Measurements from ENCODE around the gene SREBF1.

The SREBF1 gene

DNA sequence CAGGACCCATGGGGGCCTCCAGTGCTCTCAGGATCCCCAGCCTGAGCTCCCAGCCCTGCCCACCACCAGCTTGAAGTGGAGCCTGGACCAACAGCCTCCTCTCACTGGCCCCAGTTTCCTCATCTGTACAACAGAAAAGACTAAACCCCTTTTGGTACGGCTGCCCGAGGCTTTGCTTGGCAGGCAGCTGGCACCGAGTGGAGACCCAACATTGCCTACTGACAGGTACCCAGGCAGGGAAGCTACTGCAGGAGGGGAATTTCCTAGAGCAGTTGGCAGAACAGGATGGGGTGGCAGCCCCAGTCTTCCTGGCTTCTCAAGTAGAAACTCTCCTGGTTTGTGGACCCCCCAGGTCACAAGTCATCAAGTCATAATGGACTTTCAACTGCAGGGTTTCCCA is 14.2 kb downstream of the SREBF1 start:
- no peak for DNase-seq

DNA sequence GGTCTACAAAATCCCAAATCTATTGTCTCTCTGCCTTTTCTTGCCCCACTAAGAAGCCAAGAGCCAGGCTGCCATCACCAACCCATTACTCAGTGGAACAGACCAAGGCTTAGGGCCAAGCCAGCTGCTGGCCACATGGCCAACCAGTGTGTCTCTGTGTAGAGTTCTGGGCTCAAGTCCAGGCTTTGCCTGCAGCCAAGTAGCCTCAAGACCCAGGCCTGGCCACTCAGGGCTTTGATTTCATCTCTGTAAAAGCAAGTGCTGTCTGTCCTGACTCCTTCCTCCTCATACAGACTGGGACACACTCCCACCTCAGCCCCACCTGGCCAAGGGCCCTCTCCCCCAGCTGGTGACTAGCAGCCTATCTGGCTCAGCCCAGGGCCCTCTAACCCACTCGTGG is 14.6 kb downstream of the SREBF1 start:
- no peak for DNase-seq

DNA sequence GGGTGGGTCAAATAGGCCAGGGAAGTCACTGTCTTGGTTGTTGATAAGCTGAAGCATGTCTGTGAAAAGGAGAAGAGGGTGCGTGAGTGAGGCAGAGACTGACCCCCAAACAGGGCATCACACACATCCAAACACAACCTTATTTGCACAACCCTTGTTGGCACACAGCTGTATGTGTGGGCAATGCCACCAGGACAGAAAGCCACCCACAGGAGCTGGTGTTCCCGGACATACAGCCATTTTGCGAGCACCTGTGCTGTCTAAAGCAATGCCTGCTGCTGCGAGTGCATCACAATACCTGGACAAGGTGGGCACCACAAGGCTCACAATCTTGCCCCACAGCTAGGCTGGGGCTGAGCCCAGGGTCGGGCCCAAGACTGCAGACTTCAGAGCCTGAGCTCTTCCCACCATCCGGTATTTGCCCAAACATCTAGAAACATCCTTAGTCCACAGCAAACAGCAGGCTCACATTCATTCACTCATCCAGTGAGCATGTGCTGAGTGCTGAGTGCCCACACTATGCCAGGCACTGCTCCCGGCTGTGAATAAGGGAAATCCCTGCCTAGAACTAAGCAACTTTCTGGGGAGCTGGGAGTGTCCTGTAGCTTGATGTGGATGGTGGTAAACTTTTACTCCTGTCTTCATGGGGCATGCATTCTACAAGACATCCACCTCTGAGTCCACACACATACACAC is 16.2 kb downstream of the SREBF1 start:
- no peak for DNase-seq

DNA sequence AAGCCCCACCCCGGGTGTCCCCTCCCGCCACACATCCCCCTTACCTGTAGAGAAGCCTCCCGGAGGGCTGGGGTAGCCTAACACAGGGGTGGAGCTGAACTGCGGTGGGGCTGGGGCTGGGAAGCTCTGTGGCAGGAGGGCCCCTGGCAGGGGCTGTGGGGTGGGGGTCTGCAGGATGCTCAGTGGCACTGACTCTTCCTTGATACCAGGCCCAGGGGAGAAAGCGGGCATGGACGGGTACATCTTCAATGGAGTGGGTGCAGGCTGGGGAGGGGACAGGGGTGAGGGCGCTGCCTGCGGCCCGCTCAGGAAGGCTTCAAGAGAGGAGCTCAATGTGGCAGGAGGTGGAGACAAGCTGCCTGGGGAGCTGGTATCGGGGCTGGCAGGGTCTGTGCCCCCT is 16.7 kb downstream of the SREBF1 start:
- DNase-seq, result no peak

DNA sequence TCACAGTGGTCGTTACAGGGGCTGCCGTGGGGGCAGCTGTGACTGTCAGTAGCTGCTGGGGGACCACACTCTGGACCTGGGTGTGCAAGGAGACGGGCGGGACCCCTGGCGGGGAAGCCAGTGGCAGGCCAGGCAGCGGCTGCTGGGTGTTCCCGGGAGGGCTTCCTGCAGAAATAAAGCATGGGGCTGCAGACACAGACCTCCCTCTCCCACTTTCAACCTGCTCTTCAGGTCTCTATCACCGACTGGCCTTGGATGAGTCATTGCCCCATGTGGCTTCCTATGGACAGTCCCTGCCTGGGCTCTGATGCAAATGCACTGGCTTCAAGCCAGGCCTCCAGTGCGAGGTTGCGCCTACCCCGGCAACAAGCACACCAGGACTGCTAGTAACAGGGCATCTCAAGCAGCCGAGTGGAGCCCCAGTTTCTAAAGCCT is 17.2 kb downstream of the SREBF1 start:
- DNase-seq, result peak; percentile 66

DNA sequence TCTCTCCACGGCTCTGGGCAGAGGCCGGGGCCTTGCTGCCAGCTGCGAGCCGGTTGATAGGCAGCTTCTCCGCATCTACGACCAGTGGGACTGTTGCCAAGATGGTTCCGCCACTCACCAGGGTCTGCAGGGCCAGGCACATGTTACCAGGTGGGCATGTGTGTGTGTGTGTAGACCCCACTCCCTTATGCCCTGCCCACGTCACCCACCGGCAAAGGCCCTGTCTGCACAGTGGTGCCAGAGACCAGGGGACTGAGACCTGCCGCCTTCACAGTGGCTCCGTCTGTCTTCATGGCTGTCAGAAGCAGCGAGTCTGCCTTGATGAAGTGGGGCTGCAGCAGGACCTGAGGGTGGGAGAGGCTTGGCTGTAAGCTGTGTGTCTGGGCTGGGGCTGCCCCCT is 17.7 kb downstream of the SREBF1 start:
- DNase-seq, result no peak

DNA sequence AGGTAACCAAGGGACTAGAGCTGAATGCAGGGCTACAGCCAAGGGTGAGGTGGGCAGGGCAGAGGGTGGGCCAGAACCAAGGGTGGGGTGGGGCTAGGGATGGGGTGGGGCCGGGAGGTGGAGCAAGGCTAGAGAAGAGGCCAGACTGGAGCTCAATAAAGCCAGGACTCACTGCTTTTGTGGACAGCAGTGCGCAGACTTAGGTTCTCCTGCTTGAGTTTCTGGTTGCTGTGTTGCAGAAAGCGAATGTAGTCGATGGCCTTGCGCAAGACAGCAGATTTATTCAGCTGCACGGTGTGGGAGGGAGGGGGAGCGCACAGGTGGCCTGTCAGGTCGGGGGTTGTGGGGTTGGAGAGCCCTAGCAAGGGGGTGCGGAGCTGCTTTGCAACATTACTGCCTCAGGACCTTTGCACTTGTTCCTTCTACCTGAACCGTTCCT is 18.7 kb downstream of the SREBF1 start:
- no peak for DNase-seq

DNA sequence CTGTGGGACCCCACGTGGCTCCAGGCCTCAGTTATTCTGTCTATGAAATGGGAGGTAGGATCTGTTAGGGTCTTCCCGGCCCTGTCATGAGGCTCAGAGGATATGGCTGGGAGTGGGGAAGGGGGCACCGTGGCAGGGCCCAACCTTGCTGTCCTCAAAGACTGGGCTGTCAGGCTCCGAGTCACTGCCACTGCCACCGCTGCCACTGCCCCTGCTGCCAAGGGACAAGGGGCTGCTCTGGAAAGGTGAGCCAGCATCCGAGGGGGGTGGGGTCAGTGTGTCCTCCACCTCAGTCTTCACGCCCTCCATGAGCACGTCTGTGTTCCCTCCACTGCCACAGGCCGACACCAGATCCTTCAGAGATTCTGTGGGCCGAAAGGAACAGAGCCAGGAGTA is 19.2 kb downstream of the SREBF1 start:
- no peak for DNase-seq

DNA sequence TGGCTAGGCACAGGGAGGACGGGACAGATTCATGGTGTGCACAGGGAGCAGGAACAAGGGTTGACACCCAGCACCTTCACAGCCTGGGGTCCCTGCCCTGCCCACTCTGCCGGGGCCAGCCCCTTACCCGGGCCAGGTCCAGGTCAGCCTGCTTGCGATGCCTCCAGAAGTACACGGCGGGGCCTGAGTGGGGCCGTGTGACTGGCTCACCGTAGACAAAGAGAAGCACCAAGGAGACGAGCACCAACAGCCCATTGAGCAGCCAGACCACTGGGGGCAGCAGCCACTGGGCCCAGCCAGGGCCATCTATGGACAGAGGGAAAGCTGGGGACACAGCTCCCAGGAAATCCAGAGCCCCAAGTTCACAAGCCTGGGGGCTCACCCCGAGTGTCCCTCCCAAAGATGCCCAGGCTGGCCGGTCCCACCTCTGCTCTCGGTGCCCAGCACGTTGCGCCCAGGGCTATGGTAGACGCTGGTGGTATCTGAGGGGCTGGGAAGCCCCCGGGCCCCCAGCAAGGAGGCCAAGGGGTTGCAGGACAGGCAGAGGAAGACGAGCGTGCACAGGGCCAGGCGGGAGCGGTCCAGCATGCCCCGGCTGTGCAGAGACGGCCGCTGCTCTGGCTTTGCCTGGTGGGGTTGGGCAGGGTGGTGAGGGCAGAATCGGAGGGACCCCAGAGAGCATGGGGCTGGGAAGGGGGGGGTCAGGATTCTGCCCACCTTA is 19.8 kb downstream of the SREBF1 start:
- DNase-seq, result no peak

DNA sequence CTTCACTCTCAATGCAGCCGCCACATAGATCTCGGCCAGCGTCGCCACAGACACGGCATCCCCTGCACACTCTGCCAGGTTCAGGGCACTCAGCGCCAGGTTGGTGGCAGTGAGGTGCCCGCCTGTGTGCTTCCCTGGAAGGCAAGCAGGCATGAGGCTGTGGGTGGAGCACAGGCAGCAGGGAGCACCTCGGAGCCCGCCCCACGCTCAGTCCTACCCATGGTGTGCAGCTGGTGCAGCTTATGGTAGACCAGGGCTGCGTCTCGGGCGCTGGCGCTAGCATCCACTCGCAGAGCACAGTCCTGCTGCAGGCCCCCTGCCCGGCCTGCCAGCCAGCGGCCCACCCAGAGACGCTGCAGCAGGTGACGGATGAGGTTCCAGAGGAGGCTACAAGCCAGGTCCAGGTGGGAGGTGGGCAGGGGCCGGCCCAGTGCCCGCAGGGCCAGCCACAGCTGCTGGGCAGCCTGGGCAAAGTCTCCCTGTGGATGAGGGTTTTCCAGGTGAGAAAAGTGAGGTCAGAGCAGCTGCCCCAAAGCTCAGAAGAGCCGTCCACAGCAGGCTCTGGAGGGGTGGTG is 20.5 kb downstream of the SREBF1 start:
- DNase-seq, result no peak

DNA sequence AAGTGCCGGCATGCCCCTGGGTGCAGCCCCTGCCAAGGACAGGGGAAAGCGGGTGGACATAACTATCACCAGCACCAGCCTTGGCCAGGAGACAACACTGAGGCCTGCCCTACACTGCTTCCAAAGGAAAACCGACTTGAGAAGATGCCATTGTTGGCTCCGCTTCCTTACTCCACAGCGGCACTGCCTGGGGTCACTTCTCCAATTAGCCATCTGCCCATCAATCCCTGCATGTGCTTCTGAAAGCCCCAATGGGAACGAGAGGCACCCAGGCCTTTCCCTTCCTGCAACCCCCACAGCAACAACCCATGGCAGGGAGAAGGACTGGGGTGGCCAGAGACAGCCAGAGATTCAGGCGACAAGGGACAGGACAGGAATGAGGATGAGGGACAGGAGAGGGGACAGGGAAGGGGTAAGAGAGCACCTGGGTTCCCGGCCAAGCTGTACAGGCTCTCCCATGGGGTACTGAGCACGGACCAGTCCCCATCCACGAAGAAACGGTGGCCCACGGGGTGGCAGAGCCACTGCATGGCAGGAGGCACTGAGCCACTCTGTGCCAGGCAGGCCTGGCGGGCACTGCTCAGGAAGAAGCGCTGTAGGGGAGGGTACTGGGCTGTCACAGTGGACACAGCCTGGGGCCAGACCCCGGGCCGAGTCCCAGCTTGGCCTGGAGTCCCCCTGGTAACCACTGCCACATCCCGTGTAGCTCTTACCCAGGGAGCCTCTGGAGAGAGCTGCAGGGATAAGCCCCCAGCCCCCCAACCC is 21.2 kb downstream of the SREBF1 start:
- DNase-seq, result no peak

DNA sequence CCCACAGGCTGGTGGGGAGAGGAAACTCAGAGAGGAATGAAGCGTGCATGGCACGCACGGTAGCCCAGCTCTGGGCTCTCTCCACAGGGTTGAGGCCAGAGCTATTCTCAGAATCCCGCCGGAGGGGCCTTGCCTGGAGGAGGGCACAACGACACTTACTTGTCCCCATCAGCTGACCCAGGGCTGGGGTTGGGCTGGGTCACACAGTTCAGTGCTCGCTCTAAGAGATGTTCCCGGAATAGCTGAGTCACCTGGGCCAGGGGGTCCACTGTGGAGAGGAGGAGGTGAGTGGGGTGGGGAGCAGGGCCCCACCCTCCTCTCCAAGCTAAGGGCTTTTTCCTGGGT is 21.8 kb downstream of the SREBF1 start:
- no peak for DNase-seq

DNA sequence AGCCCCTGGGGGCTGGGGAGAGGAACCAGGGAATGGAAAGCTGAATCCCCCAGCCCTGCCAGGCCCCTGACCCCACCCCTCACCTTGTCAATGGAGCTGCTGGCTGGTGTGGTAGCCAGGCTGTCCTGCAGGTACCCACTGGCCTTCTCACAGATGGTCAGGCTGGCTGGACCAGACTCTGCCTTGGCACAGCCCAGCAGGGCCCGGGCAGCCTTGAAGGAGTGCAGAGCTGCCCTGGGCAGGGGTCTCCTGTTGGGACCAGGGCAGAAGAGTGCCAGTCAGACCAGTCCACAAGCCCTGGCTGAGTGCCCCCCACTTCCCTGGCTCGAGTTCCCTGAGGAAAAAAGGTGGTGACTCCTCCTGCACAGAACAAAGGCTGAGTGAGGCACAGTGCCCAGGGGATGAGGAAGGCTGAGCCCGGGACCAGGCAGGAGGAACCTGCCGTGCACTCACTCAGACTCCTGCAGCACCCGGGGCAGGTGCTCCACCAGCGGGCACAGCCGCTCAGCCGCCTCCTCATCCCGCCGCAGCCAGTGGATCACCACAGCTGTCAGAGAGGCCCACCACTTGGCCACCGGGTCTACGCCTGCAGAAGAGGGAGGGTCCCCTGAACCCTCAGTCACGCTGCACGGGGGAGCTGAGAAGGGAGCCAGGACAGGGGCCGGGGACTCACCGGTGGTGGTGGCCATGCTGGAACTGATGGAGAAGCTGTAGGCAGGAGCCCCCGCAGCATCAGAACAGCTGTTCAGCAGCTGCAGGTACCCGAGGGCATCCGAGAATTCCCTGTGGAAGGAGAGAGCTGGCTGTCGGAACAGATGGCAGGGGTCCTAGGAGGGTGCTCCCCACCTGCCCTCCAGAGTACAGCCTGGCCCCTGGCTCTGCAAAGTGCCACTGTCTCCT is 22.4 kb downstream of the SREBF1 start:
- DNase-seq, result no peak

DNA sequence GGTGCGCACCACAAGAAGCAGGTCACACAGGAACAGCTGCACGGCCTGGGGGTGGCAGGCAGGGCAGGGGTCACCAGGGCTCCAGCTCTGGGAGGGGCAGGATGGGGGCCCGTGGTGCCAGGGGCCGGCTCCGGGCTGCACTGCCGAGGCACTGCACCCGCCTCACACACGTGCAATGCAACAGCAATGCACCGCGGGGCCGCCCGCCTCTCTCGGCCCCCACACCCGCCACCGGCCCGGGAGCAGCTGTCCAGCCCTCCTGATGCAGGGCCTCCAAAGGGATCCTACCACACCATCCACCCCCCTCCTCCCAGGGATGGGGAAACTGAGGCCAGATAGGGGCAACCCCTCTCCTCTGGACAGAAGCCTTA is 23.1 kb downstream of the SREBF1 start:
- no peak for DNase-seq

DNA sequence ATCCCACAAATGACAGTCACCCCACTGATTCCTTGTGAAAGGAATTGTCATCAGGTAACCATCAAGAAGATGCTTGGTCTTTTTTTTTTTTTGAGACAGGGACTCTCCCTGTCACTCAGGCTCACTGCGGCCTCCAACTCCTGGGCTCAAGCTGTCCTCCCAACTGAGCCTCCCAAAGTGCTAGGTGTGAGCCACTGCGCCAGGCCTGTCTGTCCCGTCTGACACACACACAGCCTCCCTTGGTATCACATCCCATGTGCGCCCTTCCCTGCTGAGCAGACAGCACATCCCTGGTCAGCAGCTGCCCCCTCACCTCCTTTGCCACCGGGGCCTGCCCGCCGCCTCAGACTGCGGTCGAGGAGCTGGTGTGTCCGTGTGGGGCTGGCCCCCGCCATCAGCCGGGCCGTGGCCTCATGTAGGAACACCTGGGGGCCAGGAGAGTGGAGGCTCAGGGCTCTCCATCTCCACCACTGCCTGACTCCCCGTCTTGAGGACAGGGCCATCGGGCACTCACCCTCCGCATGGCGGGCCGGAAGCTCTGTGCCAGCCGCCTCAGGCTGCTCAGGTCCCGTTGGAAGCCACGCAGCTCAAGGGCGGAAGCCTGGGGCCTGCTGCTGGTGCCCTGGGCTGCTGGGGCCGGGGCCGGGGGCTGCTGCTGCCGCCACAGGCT is 23.6 kb downstream of the SREBF1 start:
- no peak for DNase-seq

DNA sequence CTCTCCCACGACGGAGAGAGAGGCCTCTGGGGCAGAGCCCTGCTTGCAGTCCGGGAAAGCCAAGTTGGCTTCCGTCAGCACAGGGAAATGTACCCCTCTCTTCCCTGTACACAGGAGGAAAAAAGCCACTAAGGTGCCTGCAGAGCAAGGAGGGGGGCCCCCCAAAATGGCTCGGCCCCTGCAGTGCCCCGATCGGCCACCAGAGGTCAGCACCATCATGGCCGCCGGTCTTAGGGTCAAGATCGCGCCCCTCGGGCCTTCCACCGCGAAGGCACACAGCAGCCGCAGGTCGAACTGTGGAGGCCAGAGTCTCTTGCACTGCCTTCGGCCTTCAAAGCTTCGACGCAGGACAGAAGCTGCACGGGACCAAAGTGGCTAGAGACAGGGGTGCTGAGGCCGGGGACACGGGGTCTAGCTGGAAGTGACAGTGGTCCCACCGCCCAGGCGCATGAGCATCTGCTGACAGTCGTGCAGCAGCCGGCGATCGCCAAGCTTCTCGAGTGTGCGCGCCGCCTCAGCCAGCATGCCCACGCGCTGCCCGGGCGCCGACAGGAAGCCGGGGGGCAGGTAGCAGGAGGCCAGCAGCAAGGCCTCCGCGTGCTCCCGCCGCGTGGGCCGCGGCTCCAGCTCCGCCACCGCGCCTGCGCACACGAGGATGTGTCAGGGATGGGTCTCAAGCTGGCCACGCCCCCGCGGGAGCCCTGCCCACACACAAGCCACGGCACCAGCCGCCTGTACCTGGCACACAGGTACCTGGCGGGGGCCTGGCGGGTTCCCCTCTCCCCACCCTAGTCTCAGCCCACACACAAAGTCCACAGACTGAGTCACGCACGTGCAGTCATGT is 24.4 kb downstream of the SREBF1 start:
- peak; percentile 71 for DNase-seq

DNA sequence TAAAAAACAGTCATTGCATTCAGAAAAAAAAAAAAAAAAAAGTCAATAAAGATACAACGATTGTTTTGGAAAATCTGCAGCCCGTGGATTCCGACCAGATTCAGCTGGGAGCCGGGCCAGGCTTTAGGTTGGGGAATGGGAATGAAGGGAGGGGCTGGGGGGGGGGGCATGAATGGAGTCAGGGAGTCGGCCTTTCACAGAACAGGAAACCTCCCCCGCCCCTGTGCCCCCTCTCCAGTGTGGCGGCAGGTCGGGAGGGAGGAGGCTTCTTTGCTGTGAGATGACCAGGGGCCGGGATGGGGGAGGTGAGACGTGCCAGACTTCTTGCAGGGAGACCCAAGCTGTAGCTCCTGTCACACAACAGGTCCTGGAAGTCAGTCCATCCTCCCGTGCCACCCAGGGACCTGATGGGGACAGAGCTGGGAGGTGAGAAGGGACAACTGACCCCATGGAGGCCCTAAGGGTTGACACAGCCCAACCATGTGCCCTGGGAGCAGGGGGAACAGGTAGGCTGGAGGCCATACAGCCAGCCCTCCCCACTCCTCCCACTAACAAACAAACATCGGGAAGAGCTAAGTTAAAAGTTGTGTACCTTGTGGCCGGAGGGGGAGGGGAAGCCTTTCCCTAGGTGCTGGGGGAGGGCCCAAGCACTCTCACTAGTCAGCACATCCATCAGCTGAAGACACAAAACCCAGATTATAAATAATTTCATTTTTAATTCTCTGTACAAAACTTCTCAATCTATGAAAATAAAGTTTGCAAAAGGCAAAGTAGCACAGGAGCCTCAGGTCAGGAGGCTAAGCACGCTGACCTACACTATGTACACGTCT is 25.2 kb downstream of the SREBF1 start:
- no peak for DNase-seq

DNA sequence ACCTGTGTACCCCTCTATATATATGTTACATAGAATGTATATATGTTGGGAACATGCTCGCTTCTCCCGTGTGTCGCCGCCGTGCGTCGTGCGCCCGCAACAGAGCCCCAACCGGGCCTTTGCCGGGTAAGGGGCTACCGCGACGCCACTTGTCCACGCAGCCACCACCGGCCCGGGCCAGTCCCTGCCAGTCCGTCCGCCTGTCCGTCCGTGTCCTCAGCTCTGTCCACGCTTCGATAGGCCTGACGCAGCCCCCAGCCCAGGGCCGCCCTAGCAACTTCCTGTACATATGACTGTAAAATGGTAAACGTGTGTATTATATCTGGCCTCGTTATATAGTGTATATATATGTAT is 25.9 kb downstream of the SREBF1 start:
- DNase-seq, result no peak

DNA sequence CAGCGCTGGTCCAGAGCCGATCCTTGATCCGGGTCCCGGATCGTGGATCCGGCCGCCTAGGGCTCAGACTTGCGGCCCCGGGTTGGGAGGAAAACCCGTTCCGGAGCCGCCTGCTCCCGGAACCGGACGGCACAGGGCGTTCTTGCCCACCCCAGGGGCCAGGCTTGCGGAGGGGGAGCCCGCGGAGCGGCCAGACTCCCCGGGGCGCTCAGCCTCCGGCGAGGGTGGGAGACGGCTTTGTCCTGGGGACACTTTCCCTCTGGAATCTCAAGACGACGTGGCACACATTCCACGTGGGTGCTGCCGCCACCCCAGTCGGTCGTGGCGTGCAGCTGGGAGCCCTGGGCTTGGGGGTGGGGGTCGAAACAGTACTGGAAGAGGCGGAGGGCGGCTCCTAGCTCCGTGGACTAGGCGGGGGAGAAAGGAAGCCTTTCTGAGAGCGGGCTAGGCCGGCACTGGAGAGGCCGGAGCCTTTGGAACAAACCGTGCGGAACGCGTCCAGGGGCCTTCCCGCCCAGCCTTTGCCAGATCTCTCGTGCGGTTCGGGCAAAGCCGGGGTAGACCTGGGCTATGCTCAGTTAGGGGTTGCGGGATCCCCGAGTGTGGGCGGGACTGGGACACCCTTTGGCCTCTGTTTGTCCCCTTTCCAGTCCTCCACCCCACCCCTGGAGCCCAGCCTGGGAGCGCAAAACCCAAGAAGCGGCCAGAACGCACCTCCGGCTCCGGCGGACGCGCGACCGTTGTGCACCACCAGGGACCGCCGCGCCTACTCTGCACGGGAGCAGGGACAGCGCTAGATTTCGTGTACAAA is 26.5 kb downstream of the SREBF1 start:
- DNase-seq, result no peak
